Measurements from ENCODE around the gene TSKS.

Gene TSKS

GRCh38 chr19:49786376-49786820, 23.3 kb upstream of the TSKS start:
- no peak overlapping the region for H3K4me3 ChIP-seq (ENCODE audit: low read depth, low read length)
- no peak for TF ChIP-seq CTCF (IDR thresholded peaks at IDR 0.05; ENCODE audit: control insufficient read depth, extremely low read depth, insufficient read depth)
- DNase-seq (ENCODE audit: low read depth): no peak

GRCh38 chr19:49782515-49782914, 19.4 kb upstream of the TSKS start:
- H3K4me3 ChIP-seq (ENCODE audit: low read depth, low read length): no peak overlapping the region
- DNase-seq (ENCODE audit: low read depth): no peak
- TF ChIP-seq CTCF (IDR thresholded peaks at IDR 0.05; ENCODE audit: control insufficient read depth, extremely low read depth, insufficient read depth): no peak

DNA sequence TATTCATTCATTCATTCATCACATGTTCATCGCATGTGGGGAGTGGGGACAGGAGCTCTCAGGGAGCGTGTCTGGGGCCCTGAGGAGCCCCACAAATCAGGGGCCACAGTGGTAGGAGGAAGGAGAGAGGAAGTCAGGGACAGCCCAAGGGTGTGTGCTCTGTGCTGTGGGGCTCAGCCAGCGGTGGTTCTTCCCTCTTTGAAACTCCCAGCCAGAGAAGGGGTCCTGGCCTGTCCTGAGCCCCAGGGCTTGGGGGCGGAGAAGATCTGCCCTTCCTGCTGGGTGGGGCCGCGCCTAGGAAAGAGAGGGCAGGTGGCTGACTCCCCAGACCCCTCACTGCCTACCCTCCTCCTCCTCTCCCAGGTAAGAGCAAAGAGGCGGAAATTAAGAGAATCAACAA, 18.3 kb upstream of the TSKS start:
- H3K4me3 ChIP-seq (ENCODE audit: low read depth, low read length): no peak overlapping the region
- TF ChIP-seq CTCF (IDR thresholded peaks at IDR 0.05; ENCODE audit: control insufficient read depth, extremely low read depth, insufficient read depth): no peak
- no peak for DNase-seq (ENCODE audit: low read depth)

DNA sequence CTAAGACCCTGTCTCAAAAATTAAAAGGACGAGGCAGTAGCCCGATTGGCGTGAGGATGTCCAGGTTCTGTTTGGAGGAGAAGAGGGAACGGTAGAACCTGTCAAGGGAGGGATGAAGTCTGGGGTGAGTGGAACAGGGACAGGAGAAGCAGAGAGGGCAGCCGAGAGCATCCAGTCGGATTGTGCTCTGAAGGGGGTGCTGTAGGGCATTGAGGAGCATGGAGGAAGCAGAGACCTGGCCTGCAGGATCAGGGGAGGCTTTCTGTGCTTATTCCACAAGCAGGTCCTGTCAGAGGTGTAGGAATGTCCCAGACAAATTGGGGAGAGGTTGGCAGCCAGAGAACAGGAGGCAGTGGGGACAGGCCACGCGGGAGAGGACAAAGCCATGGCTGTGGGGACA, 17.8 kb upstream of the TSKS start:
- no peak overlapping the region for H3K4me3 ChIP-seq (ENCODE audit: low read depth, low read length)
- no peak for TF ChIP-seq CTCF (IDR thresholded peaks at IDR 0.05; ENCODE audit: control insufficient read depth, extremely low read depth, insufficient read depth)
- DNase-seq (ENCODE audit: low read depth): no peak

DNA sequence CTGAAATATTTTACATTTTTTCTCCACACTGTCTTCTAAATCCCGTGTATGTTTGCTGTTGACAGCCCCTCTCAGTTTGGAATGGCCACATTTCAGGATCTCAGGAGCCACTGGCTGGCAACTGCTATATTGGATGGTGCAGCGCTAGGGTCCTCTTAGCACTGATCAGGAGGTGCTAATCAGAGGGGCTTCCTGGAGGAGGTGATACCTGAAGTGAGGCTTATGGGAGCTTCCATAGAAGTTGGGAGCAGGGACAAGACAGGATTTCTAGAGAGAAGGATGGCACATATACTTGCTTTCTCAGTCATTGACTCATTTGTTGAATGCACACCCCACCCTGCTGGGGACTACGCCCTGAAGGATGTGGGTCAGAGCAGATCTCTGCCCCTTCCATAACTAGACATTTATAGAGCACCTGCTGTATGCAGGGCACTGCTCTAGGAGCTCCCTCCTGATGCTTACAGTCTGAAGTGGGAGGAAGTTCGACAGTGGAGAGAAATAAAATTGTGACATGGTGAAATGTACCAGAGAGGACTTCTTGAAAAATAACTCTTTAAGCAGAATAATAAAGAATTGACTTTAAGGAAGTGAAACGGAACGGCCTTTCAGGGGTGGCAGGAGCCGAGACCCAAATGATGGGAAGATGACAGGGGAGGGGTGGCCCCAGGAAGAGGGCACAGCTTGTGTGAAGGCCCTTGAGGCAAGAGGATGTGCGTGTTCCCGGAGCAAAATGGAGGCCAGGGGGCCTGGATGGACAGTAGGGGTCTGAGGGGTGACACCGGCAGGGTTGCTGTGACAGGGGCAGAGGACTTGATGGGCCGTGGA, 16.8 kb upstream of the TSKS start:
- DNase-seq (ENCODE audit: low read depth): no peak
- H3K4me3 ChIP-seq (ENCODE audit: low read depth, low read length): no peak overlapping the region
- no peak for TF ChIP-seq CTCF (IDR thresholded peaks at IDR 0.05; ENCODE audit: control insufficient read depth, extremely low read depth, insufficient read depth)

DNA sequence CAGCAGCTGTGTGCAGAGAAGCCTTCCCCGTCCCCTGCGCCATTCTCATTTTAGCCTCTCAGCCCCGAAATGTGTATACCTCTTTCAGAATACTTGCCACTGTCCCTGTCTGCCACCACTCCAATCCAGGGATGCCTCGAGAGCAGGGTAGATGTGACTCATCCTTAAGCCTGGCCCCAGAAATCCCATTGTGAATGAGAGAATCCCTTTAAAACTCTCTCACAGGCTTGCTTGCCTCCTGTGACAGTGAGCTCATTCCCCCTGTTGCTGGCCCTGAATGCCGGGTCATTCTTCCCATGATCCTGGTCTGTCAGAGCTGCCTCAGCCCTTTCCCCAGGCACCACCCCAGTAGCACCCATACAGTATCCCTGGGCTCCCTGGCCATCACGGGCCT, 13.3 kb upstream of the TSKS start:
- H3K4me3 ChIP-seq (ENCODE audit: low read depth, low read length): no peak overlapping the region
- DNase-seq (ENCODE audit: low read depth): no peak
- TF ChIP-seq CTCF (IDR thresholded peaks at IDR 0.05; ENCODE audit: control insufficient read depth, extremely low read depth, insufficient read depth): no peak

All from LNCaP clone FGC (cell line).